MM.1S (cell line): ENCODE data around the gene ZFP36L2.

ENCODE experiments used
- EZH2 ChIP-seq: fragments of 300-600 bp; sonication (generic); optimal IDR thresholded peaks from 2 replicates; pipeline ENCODE3; 2017; ENCODE audit warnings: low read depth, mild to moderate bottlenecking, antibody characterized with exemption, low read length, mixed read lengths
- EZH2phosphoT487 ChIP-seq: fragments of 300-600 bp; sonication (generic); IDR thresholded peaks from 2 replicates; pipeline ENCODE4 v1.6.1; 2018; ENCODE audit warnings: antibody characterized with exemption, low read length
- TF ChIP-seq, protein P1 (sequence below): fragments of 300-600 bp; sonication (generic); IDR thresholded peaks from 2 replicates; pipeline ENCODE4 v1.5.1; 2016; ENCODE audit warnings: antibody characterized with exemption, low read length, mixed read lengths

GRCh38 chr2:43194121-43194869 lies 32.1 kb downstream of the ZFP36L2 start:
- TF ChIP-seq, protein P1, sequence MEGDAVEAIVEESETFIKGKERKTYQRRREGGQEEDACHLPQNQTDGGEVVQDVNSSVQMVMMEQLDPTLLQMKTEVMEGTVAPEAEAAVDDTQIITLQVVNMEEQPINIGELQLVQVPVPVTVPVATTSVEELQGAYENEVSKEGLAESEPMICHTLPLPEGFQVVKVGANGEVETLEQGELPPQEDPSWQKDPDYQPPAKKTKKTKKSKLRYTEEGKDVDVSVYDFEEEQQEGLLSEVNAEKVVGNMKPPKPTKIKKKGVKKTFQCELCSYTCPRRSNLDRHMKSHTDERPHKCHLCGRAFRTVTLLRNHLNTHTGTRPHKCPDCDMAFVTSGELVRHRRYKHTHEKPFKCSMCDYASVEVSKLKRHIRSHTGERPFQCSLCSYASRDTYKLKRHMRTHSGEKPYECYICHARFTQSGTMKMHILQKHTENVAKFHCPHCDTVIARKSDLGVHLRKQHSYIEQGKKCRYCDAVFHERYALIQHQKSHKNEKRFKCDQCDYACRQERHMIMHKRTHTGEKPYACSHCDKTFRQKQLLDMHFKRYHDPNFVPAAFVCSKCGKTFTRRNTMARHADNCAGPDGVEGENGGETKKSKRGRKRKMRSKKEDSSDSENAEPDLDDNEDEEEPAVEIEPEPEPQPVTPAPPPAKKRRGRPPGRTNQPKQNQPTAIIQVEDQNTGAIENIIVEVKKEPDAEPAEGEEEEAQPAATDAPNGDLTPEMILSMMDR, result no peak
- TF ChIP-seq EZH2phosphoT487 (no peak), EZH2 (no peak)
